GM12875 (cell line): Measurements from ENCODE around the gene HABP2.

ENCODE experiments used
- H3K4me3 ChIP-seq: one replicate; pipeline ENCODE4 v1.5.1; 2011; ENCODE audit warnings: low read depth, low read length, control low read depth
- CTCF ChIP-seq: IDR thresholded peaks from 2 replicates; pipeline ENCODE4 v1.5.1; 2011; ENCODE audit warnings: low read depth, mild to moderate bottlenecking, control low read depth, inconsistent platforms, low read length, moderate library complexity, borderline replicate concordance; ENCODE audit not compliant: insufficient read depth

The HABP2 gene

GRCh38 chr10:113609704-113610108 is 56.9 kb downstream of the HABP2 start:
- H3K4me3 ChIP-seq: no peak overlapping the region
- TF ChIP-seq CTCF: no peak

GRCh38 chr10:113610631-113611601 is 58.1 kb downstream of the HABP2 start:
- no peak overlapping the region for H3K4me3 ChIP-seq
- TF ChIP-seq CTCF: no peak

- no peak overlapping the region for H3K4me3 ChIP-seq
- TF ChIP-seq CTCF: no peak
Observed at GRCh38 chr10:113612154-113612553, 59.3 kb downstream of the HABP2 start.

- H3K4me3 ChIP-seq: no peak overlapping the region
- TF ChIP-seq CTCF: no peak
Observed at GRCh38 chr10:113613427-113613826, 60.6 kb downstream of the HABP2 start.

- H3K4me3 ChIP-seq: no peak overlapping the region
- TF ChIP-seq CTCF: no peak
Observed at GRCh38 chr10:113613977-113614690, 61.3 kb downstream of the HABP2 start.

GRCh38 chr10:113616244-113617074 is 63.6 kb downstream of the HABP2 start:
- peak; percentile 8; the same call in 1 of the 2 replicates for TF ChIP-seq CTCF
- no peak overlapping the region for H3K4me3 ChIP-seq
